Vagina (tissue), 2 donors: ENCODE results near the gene PRF1. TPM values are rescaled to one million over a fixed set of nuclear protein-coding genes. Genes with fewer than 3 reads are reported as not detected.

ENCODE experiments used
- DNase-seq, 2 donors: peaks; one replicate each; pipeline ENCODE4 v3.0.0-alpha.2; 2017; ENCODE audit errors: extremely low spot score in 2 of 2
- H3K27ac ChIP-seq: fragments of 200-600 bp; sonication (generic); one replicate; pipeline ENCODE4 v1.5.1; 2019
- H3K27me3 ChIP-seq: fragments of 200-600 bp; sonication (generic); one replicate; pipeline ENCODE4 v1.5.1; 2019
- H3K36me3 ChIP-seq, 2 donors: fragments of 200-600 bp; sonication (generic); one replicate each; pipeline ENCODE4 v1.5.1; 2017 to 2019
- H3K4me1 ChIP-seq: fragments of 200-600 bp; sonication (generic); one replicate; pipeline ENCODE4 v1.5.1; 2019
- H3K4me3 ChIP-seq, 2 donors: fragments of 200-600 bp; sonication (generic); 1 replicate in 1 of 2; 2 replicates in 1 of 2; pipeline ENCODE4 v1.5.1; 2016 to 2019
- H3K9me3 ChIP-seq: fragments of 200-600 bp; sonication (generic); one replicate; pipeline ENCODE4 v1.5.1; 2019
- POLR2A ChIP-seq, 2 donors: fragments of 450-650 bp; IDR thresholded peaks; one replicate each; pipeline ENCODE4 v1.6.1; 2017; ENCODE audit warnings: antibody characterized with exemption in 2 of 2, mild to moderate bottlenecking in 2 of 2, moderate library complexity in 2 of 2
- POLR2AphosphoS5 ChIP-seq, 2 donors: sonication (generic); formaldehyde crosslinking; IDR thresholded peaks; one replicate each; pipeline ENCODE4 v1.9.0; 2017; ENCODE audit warnings: antibody characterized with exemption in 2 of 2, mild to moderate bottlenecking in 2 of 2, low read depth in 1 of 2; ENCODE audit not compliant: insufficient read depth in 1 of 2
- intact Hi-C: fragments of 100-400 bp; cut with DNase I; formaldehyde crosslinking; loops from one replicate; pipeline ENCODE4 v1.15.1; 2023
- total RNA-seq: library from RNA; depleted of rRNA; stranded (reverse); fragments of >200 nt; gene quantifications from one replicate; pipeline ENCODE4 v1.2.3, GENCODE V29; 2016
- TF ChIP-seq, protein P1 (sequence below), 3 experiments: fragments of 450-650 bp in 2 of 3; fragments of 200-600 bp in 1 of 3; sonication (generic) in 1 of 3; IDR thresholded peaks; one replicate each; pipeline ENCODE4 v1.5.1; 2017 to 2019; ENCODE audit warnings: antibody characterized with exemption in 3 of 3, mild to moderate bottlenecking in 2 of 3, moderate library complexity in 2 of 3

PRF1 gene
- total RNA-seq, 1 donor from 2014 or later: 20.9 TPM

- Histone ChIP-seq H3K4me1 (peaks cover 1% of the 10 kb centered on the region), H3K36me3 (no peaks in the 10 kb centered on the region), H3K9me3 (no peaks in the 10 kb centered on the region), H3K27me3 (no peaks in the 10 kb centered on the region), H3K27ac (no peak overlapping the region), H3K4me3 (no peak overlapping the region)
- no peak for DNase-seq
- intact Hi-C loops: no loop called here
- TF ChIP-seq POLR2AphosphoS5 (IDR thresholded peaks at IDR 0.05; ENCODE audit: insufficient read depth in 1 of 2, low read depth in 1 of 2): no peak
- TF ChIP-seq, protein P1, sequence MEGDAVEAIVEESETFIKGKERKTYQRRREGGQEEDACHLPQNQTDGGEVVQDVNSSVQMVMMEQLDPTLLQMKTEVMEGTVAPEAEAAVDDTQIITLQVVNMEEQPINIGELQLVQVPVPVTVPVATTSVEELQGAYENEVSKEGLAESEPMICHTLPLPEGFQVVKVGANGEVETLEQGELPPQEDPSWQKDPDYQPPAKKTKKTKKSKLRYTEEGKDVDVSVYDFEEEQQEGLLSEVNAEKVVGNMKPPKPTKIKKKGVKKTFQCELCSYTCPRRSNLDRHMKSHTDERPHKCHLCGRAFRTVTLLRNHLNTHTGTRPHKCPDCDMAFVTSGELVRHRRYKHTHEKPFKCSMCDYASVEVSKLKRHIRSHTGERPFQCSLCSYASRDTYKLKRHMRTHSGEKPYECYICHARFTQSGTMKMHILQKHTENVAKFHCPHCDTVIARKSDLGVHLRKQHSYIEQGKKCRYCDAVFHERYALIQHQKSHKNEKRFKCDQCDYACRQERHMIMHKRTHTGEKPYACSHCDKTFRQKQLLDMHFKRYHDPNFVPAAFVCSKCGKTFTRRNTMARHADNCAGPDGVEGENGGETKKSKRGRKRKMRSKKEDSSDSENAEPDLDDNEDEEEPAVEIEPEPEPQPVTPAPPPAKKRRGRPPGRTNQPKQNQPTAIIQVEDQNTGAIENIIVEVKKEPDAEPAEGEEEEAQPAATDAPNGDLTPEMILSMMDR (IDR thresholded peaks at IDR 0.05): no peak
- TF ChIP-seq POLR2A (IDR thresholded peaks at IDR 0.05): no peak
Observed at GRCh38 chr10:70564901-70565351, 37.6 kb downstream of the PRF1 start.

DNA sequence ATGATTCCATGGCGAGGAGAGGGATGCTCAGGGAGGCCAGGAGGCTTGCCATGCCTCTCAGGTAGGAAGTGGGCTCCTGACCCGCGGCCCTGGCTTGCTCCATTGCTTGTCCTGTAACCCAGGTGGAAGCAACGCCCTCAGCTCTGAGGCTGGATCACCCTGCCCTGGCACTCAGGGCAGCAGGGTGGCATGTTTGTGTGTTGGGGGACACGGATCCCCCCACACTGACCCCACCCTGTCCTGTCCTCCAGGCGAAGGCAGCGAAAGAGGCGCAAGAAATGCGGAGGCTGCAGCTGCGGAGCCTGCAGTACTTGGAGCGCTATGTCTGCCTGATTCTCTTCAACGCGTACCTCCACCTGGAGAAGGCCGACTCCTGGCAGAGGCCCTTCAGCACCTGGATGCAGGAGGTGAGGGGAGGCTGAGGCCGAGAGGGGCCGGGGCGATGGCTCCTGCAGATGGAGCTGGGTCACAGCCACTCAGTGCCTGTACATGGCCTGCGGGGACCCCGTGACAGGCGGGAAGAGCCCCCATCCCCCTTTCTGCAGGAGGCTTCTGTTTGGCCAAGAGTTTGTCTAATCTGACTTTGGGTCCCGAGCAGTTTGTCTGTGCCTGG, 38.3 kb downstream of the PRF1 start:
- Histone ChIP-seq H3K36me3 (no peaks in the 10 kb centered on the region), H3K9me3 (no peaks in the 10 kb centered on the region), H3K4me1 (peaks cover 8% of the 10 kb centered on the region), H3K4me3 (no peak overlapping the region), H3K27me3 (no peaks in the 10 kb centered on the region), H3K27ac (no peak overlapping the region)
- no peak for DNase-seq
- intact Hi-C loops: no loop called here
- TF ChIP-seq, protein P1 (IDR thresholded peaks at IDR 0.05): no peak
- no peak for TF ChIP-seq POLR2A (IDR thresholded peaks at IDR 0.05)
- no peak for TF ChIP-seq POLR2AphosphoS5 (IDR thresholded peaks at IDR 0.05; ENCODE audit: insufficient read depth in 1 of 2, low read depth in 1 of 2)

DNA sequence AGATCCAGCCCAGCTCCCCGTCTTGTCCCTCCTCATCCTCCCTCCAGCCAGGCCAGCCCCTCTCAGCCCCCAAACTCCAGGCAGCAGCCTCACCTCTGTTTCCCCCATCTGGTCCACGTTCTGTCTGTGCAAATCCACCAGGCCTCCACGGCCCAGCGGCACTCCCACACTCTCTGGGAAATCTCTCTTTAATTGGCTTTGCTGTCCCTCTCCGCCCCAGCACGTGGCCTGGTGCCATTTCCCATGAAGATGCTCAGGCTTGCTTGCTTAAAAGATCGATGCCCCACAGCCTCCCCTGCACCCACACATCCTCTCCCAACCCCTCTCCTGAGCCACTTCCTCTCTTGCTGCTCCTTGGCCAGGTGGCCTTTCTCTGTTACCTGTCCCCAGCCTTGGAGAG, 39.3 kb downstream of the PRF1 start:
- TF ChIP-seq POLR2AphosphoS5 (IDR thresholded peaks at IDR 0.05; ENCODE audit: insufficient read depth in 1 of 2, low read depth in 1 of 2) (no peak), POLR2A (IDR thresholded peaks at IDR 0.05) (no peak)
- TF ChIP-seq, protein P1 (IDR thresholded peaks at IDR 0.05): no peak
- Histone ChIP-seq H3K4me1 (peaks cover 15% of the 10 kb centered on the region), H3K27ac (no peak overlapping the region), H3K27me3 (no peaks in the 10 kb centered on the region), H3K9me3 (no peaks in the 10 kb centered on the region), H3K4me3 (no peak overlapping the region), H3K36me3 (no peaks in the 10 kb centered on the region)
- intact Hi-C loops: no loop called here
- DNase-seq: no peak

- TF ChIP-seq POLR2AphosphoS5 (IDR thresholded peaks at IDR 0.05; ENCODE audit: insufficient read depth in 1 of 2, low read depth in 1 of 2) (no peak), POLR2A (IDR thresholded peaks at IDR 0.05) (no peak)
- TF ChIP-seq, protein P1 (IDR thresholded peaks at IDR 0.05): no peak
Observed at GRCh38 chr10:70562036-70562755, 40.3 kb downstream of the PRF1 start.

DNA sequence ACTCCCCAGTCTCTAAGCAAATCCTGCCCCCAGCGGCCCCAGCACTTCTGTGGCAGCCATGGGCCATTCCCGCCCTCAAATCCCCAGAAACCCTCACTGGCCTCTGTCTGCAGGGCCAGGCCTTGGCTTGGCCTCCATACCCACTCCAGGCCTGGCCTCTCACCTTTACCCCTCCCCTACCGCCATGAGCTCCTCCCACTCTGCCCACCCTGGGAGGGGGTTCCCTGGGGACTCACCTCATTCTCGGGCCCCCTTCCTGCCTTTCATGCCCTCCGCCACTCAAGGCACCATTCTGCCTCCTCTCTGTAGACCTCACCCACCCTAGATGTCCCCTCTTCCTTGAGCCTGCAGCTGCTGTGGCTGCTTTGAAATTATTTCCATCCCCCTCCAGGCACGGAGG, 41.0 kb downstream of the PRF1 start:
- H3K4me3 ChIP-seq: no peak overlapping the region
- no peaks in the 10 kb centered on the region for H3K27me3 ChIP-seq
- peaks cover 15% of the 10 kb centered on the region for H3K4me1 ChIP-seq
- H3K36me3 ChIP-seq: no peaks in the 10 kb centered on the region
- intact Hi-C loops: no loop called here
- no peak overlapping the region for H3K27ac ChIP-seq
- no peak for TF ChIP-seq POLR2AphosphoS5 (IDR thresholded peaks at IDR 0.05; ENCODE audit: insufficient read depth in 1 of 2, low read depth in 1 of 2)
- no peaks in the 10 kb centered on the region for H3K9me3 ChIP-seq
- DNase-seq: no peak

More at GRCh38 chr10:70562036-70562755, 40.3 kb downstream of the PRF1 start:
- H3K27me3 ChIP-seq: no peaks in the 10 kb centered on the region
- H3K4me1 ChIP-seq: peaks cover 15% of the 10 kb centered on the region
- intact Hi-C loops: no loop called here
- H3K9me3 ChIP-seq: no peaks in the 10 kb centered on the region
- no peak overlapping the region for H3K4me3 ChIP-seq
- H3K27ac ChIP-seq: no peak overlapping the region
- no peak for DNase-seq
- no peaks in the 10 kb centered on the region for H3K36me3 ChIP-seq
